HCT116 (cell line): ENCODE results near the gene PRIMA1. TPM values are rescaled to one million over a fixed set of nuclear protein-coding genes. Genes with fewer than 3 reads are reported as not detected.

Experiments
- ATAC-seq: fragments of 200-7000 bp; cut with Tn5 transposase; 2 replicates; pipeline ENCODE4 v1.9.1; 2020; ENCODE audit warnings: mild to moderate bottlenecking, moderate library complexity
- BruUV-seq: library from RNA; stranded (reverse); fragments of 400-500 nt; replicated peaks from 2 replicates; lab custom pipeline; 2021; lab: Mats Ljungman, UMichigan
- CTCF ChIA-PET: fragments of 300-600 bp; sonication (Branson Sonifier 250); formaldehyde crosslinking; loops from one replicate; lab custom pipeline; 2021; ENCODE audit warnings: antibody characterized with exemption; lab: Charles Lee
- POLR2A ChIA-PET: fragments of 300-600, 350-600 bp; sonication (Branson Sonifier 250); formaldehyde crosslinking; loops from one replicate; lab custom pipeline; 2021; ENCODE audit warnings: antibody characterized with exemption; lab: Charles Lee
- RAD21 ChIA-PET, 2 experiments: fragments of 300-600 bp; sonication (Branson Sonifier 250); formaldehyde crosslinking; loops; one replicate each; lab custom pipeline; 2023; ENCODE audit warnings: low total read pairs in 2 of 2; ENCODE audit not compliant: uncharacterized antibody in 2 of 2, unreplicated experiment in 2 of 2, low non-redundant PET in 1 of 2; lab: Charles Lee
- DNase-seq: peaks from one replicate; pipeline ENCODE4 v3.0.0-alpha.2; 2010; ENCODE audit warnings: low read depth, low spot score
- H2AFZ ChIP-seq: fragments of 200-600 bp; shearing (Covaris generic), sonication (generic); 2 replicates; pipeline ENCODE4 v1.6.1; 2017; ENCODE audit warnings: low read depth, mixed run types, mixed read lengths, antibody characterized with exemption, low read length; ENCODE audit not compliant: poor library complexity, severe bottlenecking
- H3K27ac ChIP-seq: 2 replicates; pipeline ENCODE4 v1.5.1; 2012; ENCODE audit warnings: low read depth, low read length
- H3K27me3 ChIP-seq: fragments of 200-600 bp; sonication (generic); 2 replicates; pipeline ENCODE4 v1.6.1; 2016; ENCODE audit warnings: mixed run types, low read length, mixed read lengths; ENCODE audit not compliant: insufficient read depth
- H3K36me3 ChIP-seq, 2 experiments: fragments of 200-500 bp in 1 of 2; fragments of 200-600 bp in 1 of 2; sonication (Bioruptor generic) in 1 of 2; sonication (generic) in 1 of 2; 2 replicates each; pipeline versions ENCODE4 v1.5.1 to v1.6.1; 2014 to 2016; ENCODE audit warnings: low read length in 2 of 2, inconsistent platforms in 1 of 2, mixed read lengths in 1 of 2, mixed run types in 1 of 2; ENCODE audit not compliant: insufficient read depth in 2 of 2, control insufficient read depth in 1 of 2
- H3K4me1 ChIP-seq, 2 experiments: fragments of 200-600 bp in 1 of 2; sonication (generic) in 1 of 2; 2 replicates each; pipeline versions ENCODE4 v1.5.1 to v1.6.1; 2012 to 2017; ENCODE audit warnings: low read length in 2 of 2, inconsistent platforms in 1 of 2, mild to moderate bottlenecking in 1 of 2, mixed read lengths in 1 of 2, mixed run types in 1 of 2, moderate library complexity in 1 of 2; ENCODE audit not compliant: insufficient read depth in 2 of 2, control insufficient read depth in 1 of 2
- H3K4me2 ChIP-seq: fragments of 200-600 bp; sonication (generic); 2 replicates; pipeline ENCODE4 v1.6.1; 2017; ENCODE audit warnings: mixed run types, low read length, mixed read lengths
- H3K4me3 ChIP-seq, 2 experiments: fragments of 200-600 bp in 1 of 2; sonication (generic) in 1 of 2; replicated peaks in 1 of 2; 2 replicates each; pipeline ENCODE4 v1.5.1; 2011 to 2016; ENCODE audit warnings: low read length in 2 of 2, control low read depth in 1 of 2, low read depth in 1 of 2, mild to moderate bottlenecking in 1 of 2, mixed read lengths in 1 of 2, mixed run types in 1 of 2
- H3K79me2 ChIP-seq: fragments of 200-600 bp; sonication (generic); 2 replicates; pipeline ENCODE4 v1.6.1; 2017; ENCODE audit warnings: mild to moderate bottlenecking, mixed run types, low read length, moderate library complexity, mixed read lengths; ENCODE audit not compliant: insufficient read depth
- H3K9ac ChIP-seq: fragments of 200-600 bp; sonication (generic); 2 replicates; pipeline ENCODE4 v1.6.1; 2016; ENCODE audit warnings: low read length, mixed read lengths
- H3K9me2 ChIP-seq: fragments of 200-600 bp; sonication (generic), shearing (Covaris generic); 2 replicates; pipeline ENCODE4 v1.6.1; 2017; ENCODE audit warnings: mixed run types, mild to moderate bottlenecking, moderate library complexity; ENCODE audit not compliant: insufficient read depth
- H3K9me3 ChIP-seq, 2 experiments: fragments of 200-500 bp in 1 of 2; fragments of 200-600 bp in 1 of 2; sonication (Bioruptor generic) in 1 of 2; sonication (generic) in 1 of 2; 2 replicates each; pipeline ENCODE4 v1.6.1; 2014 to 2017; ENCODE audit warnings: low read length in 2 of 2, mixed read lengths in 2 of 2, inconsistent platforms in 1 of 2, low read depth in 1 of 2, mild to moderate bottlenecking in 1 of 2, mixed run types in 1 of 2, moderate library complexity in 1 of 2; ENCODE audit not compliant: control insufficient read depth in 1 of 2, insufficient read depth in 1 of 2
- H4K20me1 ChIP-seq: fragments of 200-600 bp; sonication (generic), shearing (Covaris generic); 2 replicates; pipeline ENCODE4 v1.6.1; 2017; ENCODE audit warnings: mixed run types, mild to moderate bottlenecking, moderate library complexity; ENCODE audit not compliant: insufficient read depth
- ATF3 ChIP-seq: IDR thresholded peaks from 2 replicates; pipeline ENCODE4 v1.6.1; 2012
- CBX3 ChIP-seq: IDR thresholded peaks from 2 replicates; pipeline ENCODE4 v1.6.1; 2012; ENCODE audit warnings: low read depth
- CEBPB ChIP-seq: IDR thresholded peaks from 2 replicates; pipeline ENCODE4 v1.6.1; 2012; ENCODE audit warnings: low read depth
- CTCF ChIP-seq, 3 experiments: fragments of 200-600 bp in 1 of 3; sonication (generic) in 1 of 3; IDR thresholded peaks in 2 of 3; conservative IDR thresholded peaks in 1 of 3; 2 replicates each; pipeline ENCODE4 v1.5.1; 2012 to 2017; ENCODE audit warnings: low read depth in 2 of 3, low read length in 2 of 3, antibody characterized with exemption in 1 of 3, borderline replicate concordance in 1 of 3, control low read depth in 1 of 3, mild to moderate bottlenecking in 1 of 3, mixed read lengths in 1 of 3, mixed run types in 1 of 3, moderate library complexity in 1 of 3; ENCODE audit not compliant: insufficient read depth in 1 of 3
- ELF1 ChIP-seq: IDR thresholded peaks from 2 replicates; pipeline ENCODE4 v1.6.1; 2012; ENCODE audit warnings: low read depth, borderline replicate concordance
- EZH2 ChIP-seq: fragments of 200-600 bp; sonication (generic); IDR thresholded peaks from 2 replicates; pipeline ENCODE4 v1.6.1; 2017; ENCODE audit warnings: antibody characterized with exemption, mixed run types
- EZH2phosphoT487 ChIP-seq: fragments of 200-600 bp; IDR thresholded peaks from 2 replicates; pipeline ENCODE4 v1.6.1; 2018; ENCODE audit warnings: antibody characterized with exemption, borderline replicate concordance
- JUND ChIP-seq: IDR thresholded peaks from 2 replicates; pipeline ENCODE4 v1.6.1; 2012
- MAX ChIP-seq: IDR thresholded peaks from 2 replicates; pipeline ENCODE4 v1.6.1; 2012
- POLR2AphosphoS5 ChIP-seq: IDR thresholded peaks from 2 replicates; pipeline ENCODE4 v1.6.1; 2011; ENCODE audit warnings: mild to moderate bottlenecking, low read depth, low read length, moderate library complexity
- SIN3A ChIP-seq: IDR thresholded peaks from 2 replicates; pipeline ENCODE4 v1.6.1; 2012; ENCODE audit warnings: low read depth
- SRF ChIP-seq: IDR thresholded peaks from 2 replicates; pipeline ENCODE4 v1.6.1; 2012; ENCODE audit warnings: low read depth
- ZFX ChIP-seq: fragments of 450-650 bp; IDR thresholded peaks from 2 replicates; pipeline ENCODE4 v1.6.1; 2017
- intact Hi-C: fragments of 100-400 bp; cut with micrococcal nuclease; formaldehyde crosslinking; loops from 2 replicates; pipeline ENCODE4 v1.10.0; 2022
- total RNA-seq: library from RNA; stranded (reverse); gene quantifications from one replicate; pipeline ENCODE4 v1.2.1, GENCODE V29; 2021; ENCODE audit not compliant: unreplicated experiment

PRIMA1 gene
- total RNA-seq, 1 experiment from 2014 or later, result 1.5 TPM

GRCh38 chr14:93720076-93720815, 68.0 kb downstream of the PRIMA1 start:
- Histone ChIP-seq H3K27me3 (no peaks in the 10 kb centered on the region), H3K4me2 (no peak overlapping the region), H3K9ac (no peak overlapping the region), H3K4me3 (no peak overlapping the region), H3K79me2 (no peaks in the 10 kb centered on the region), H3K4me1 (no peaks in the 10 kb centered on the region), H3K9me2 (no peaks in the 10 kb centered on the region), H3K9me3 (no peaks in the 10 kb centered on the region), H3K27ac (no peak overlapping the region), H4K20me1 (no peaks in the 10 kb centered on the region), H2AFZ (no peak overlapping the region), H3K36me3 (no peaks in the 10 kb centered on the region)
- intact Hi-C loops, result no loop called here
- ChIA-PET CTCF (no interaction called here), POLR2A (no interaction called here), RAD21 (no interaction called here)
- BruUV-seq, result no TSS peak
- TF ChIP-seq EZH2phosphoT487, result no peak
- no peak for TF ChIP-seq POLR2AphosphoS5
- no peak for TF ChIP-seq CBX3
- TF ChIP-seq SIN3A, result no peak
- no peak for TF ChIP-seq EZH2
- no peak for TF ChIP-seq ZFX
- no peak for TF ChIP-seq ATF3
- no peak for TF ChIP-seq CTCF (IDR thresholded peaks at IDR 0.05 in 2 of 3, conservative IDR thresholded peaks at IDR 0.05 in 1 of 3; ENCODE audit: borderline replicate concordance in 1 of 3, insufficient read depth in 1 of 3, low read depth in 2 of 3, low read length in 2 of 3)
- no peak for TF ChIP-seq MAX
- no peak for TF ChIP-seq ELF1
- TF ChIP-seq SRF, result no peak
- TF ChIP-seq JUND, result no peak
- no peak for TF ChIP-seq CEBPB
- no peak for DNase-seq
- ATAC-seq, result no peak
